ENCODE data around the gene CLTA.
"Not testable (repeated sequence)": the region's sequence is repeated elsewhere in the genome, so short reads cannot be mapped to it uniquely, and the experiment has no call there.

The CLTA gene

GRCh38 chr9:36158917-36159316, 31.8 kb upstream of the CLTA start:
- no peak for DNase-seq

- not testable (repeated sequence) for DNase-seq
Observed at GRCh38 chr9:36159509-36159908, 31.2 kb upstream of the CLTA start.

- DNase-seq = not testable (repeated sequence)
Observed at GRCh38 chr9:36160126-36160525, 30.6 kb upstream of the CLTA start.

GRCh38 chr9:36161187-36161586, 29.5 kb upstream of the CLTA start:
- no peak for DNase-seq

GRCh38 chr9:36162211-36162738, 28.4 kb upstream of the CLTA start:
- no peak for DNase-seq

- no peak for DNase-seq
Observed at GRCh38 chr9:36163049-36163785, 27.5 kb upstream of the CLTA start.

- DNase-seq = no peak
Observed at GRCh38 chr9:36163786-36164170, 26.9 kb upstream of the CLTA start.

- no peak for DNase-seq
Observed at GRCh38 chr9:36164372-36164771, 26.3 kb upstream of the CLTA start.

- no peak for DNase-seq
Observed at GRCh38 chr9:36164989-36165388, 25.7 kb upstream of the CLTA start.

- no peak for DNase-seq
Observed at GRCh38 chr9:36165826-36166167, 24.9 kb upstream of the CLTA start.

GRCh38 chr9:36166168-36166927, 24.4 kb upstream of the CLTA start:
- peak; percentile 71 to 81 for DNase-seq

- no peak for DNase-seq
Observed at GRCh38 chr9:36169166-36169565, 21.6 kb upstream of the CLTA start, which contains the start of gene CCIN. TSS of gene CCIN (plus strand) at chr9:36169388. CDS start at chr9:36169503, 115 bp downstream.

GRCh38 chr9:36169708-36170107, 21.0 kb upstream of the CLTA start:
- no peak for DNase-seq

GRCh38 chr9:36170531-36170930, 20.2 kb upstream of the CLTA start:
- no peak for DNase-seq

GRCh38 chr9:36173861-36174260, 16.9 kb upstream of the CLTA start:
- DNase-seq = no peak

GRCh38 chr9:36174271-36174670, 16.4 kb upstream of the CLTA start:
- DNase-seq = no peak

- DNase-seq = no peak
Observed at GRCh38 chr9:36174731-36175130, 16.0 kb upstream of the CLTA start.

- DNase-seq = not testable (repeated sequence)
Observed at GRCh38 chr9:36175209-36175608, 15.5 kb upstream of the CLTA start.

GRCh38 chr9:36176496-36176895, 14.2 kb upstream of the CLTA start:
- DNase-seq = not testable (repeated sequence)

GRCh38 chr9:36177571-36177970, 13.2 kb upstream of the CLTA start:
- DNase-seq = no peak

- DNase-seq = not testable (repeated sequence)
Observed at GRCh38 chr9:36180243-36180642, 10.5 kb upstream of the CLTA start.

- no peak for DNase-seq
Observed at GRCh38 chr9:36187414-36187813, 3.3 kb upstream of the CLTA start.

GRCh38 chr9:36188212-36188611, 2.5 kb upstream of the CLTA start:
- DNase-seq = no peak

GRCh38 chr9:36189976-36190375, 745 bp upstream of the CLTA start:
- no peak for DNase-seq

Measured in stimulated activated CD4-positive, alpha-beta T cell treated with anti-CD3 and anti-CD28 coated beads, Interleukin-4, amount 100 ng/mL, for 4 hours (primary cell).